ENCODE results near the gene ZMYND15. TPM values are rescaled to one million over a fixed set of nuclear protein-coding genes. Genes with fewer than 3 reads are reported as not detected.

The ZMYND15 gene
- polyA plus RNA-seq, 1 donor from 2014 or later, result not detected

DNA sequence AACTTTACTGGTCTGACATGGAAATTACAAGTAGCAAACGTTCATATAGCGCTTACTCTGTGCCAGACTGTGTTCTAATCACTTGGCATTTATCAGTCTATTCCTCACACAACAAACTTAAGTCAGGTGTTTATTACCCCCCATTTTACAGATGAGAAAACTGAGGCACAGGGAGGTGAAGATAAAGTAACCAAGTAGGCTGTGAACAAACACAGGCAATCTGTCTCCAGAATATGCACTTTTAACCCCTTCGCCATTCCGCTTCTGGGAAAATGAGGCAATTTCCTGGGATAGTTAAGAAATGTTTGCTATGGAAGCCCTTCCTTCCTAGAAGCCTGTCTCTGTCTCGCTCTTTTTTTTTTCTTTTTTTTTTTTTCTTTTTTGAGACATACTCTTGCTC, 12.3 kb downstream of the ZMYND15 start:
- Histone ChIP-seq H3F3A (ENCODE audit: insufficient read depth, low read length, poor library complexity, severe bottlenecking) (no peaks in the 10 kb centered on the region), H3K36me3 (ENCODE audit: insufficient read depth, low read length) (no peaks in the 10 kb centered on the region), H3K4me2 (ENCODE audit: low read length) (no peak overlapping the region), H3K9me2 (ENCODE audit: insufficient read depth, low read length) (no peaks in the 10 kb centered on the region), H3K9me3 (ENCODE audit: low read length) (no peaks in the 10 kb centered on the region), H3K79me2 (replicated peaks; ENCODE audit: insufficient read depth, low read length) (no peaks in the 10 kb centered on the region), H3K4me3 (ENCODE audit: low read length) (no peak overlapping the region), H4K20me1 (ENCODE audit: insufficient read depth) (no peaks in the 10 kb centered on the region), H3K27me3 (ENCODE audit: insufficient read depth, low read depth, low read length) (no peaks in the 10 kb centered on the region), H3K9ac (ENCODE audit: low read length) (no peak overlapping the region), H3K27ac (ENCODE audit: low read length) (no peak overlapping the region), H2AFZ (ENCODE audit: low read depth, low read length) (no peak overlapping the region)
- TF ChIP-seq RAD21 (conservative IDR thresholded peaks at IDR 0.05) (no peak), MXI1 (conservative IDR thresholded peaks at IDR 0.05; ENCODE audit: poor library complexity, severe bottlenecking) (no peak), EZH2 (IDR thresholded peaks at IDR 0.05; ENCODE audit: borderline replicate concordance, insufficient read depth, low read length, poor library complexity, severe bottlenecking) (no peak), SMC3 (conservative IDR thresholded peaks at IDR 0.05; ENCODE audit: poor library complexity) (no peak), POLR2AphosphoS5 (IDR thresholded peaks at IDR 0.05) (no peak), EP300 (conservative IDR thresholded peaks at IDR 0.05; ENCODE audit: poor library complexity, severe bottlenecking) (no peak), TAF1 (IDR thresholded peaks at IDR 0.05; ENCODE audit: low read depth) (no peak)
- TF ChIP-seq, protein P1, sequence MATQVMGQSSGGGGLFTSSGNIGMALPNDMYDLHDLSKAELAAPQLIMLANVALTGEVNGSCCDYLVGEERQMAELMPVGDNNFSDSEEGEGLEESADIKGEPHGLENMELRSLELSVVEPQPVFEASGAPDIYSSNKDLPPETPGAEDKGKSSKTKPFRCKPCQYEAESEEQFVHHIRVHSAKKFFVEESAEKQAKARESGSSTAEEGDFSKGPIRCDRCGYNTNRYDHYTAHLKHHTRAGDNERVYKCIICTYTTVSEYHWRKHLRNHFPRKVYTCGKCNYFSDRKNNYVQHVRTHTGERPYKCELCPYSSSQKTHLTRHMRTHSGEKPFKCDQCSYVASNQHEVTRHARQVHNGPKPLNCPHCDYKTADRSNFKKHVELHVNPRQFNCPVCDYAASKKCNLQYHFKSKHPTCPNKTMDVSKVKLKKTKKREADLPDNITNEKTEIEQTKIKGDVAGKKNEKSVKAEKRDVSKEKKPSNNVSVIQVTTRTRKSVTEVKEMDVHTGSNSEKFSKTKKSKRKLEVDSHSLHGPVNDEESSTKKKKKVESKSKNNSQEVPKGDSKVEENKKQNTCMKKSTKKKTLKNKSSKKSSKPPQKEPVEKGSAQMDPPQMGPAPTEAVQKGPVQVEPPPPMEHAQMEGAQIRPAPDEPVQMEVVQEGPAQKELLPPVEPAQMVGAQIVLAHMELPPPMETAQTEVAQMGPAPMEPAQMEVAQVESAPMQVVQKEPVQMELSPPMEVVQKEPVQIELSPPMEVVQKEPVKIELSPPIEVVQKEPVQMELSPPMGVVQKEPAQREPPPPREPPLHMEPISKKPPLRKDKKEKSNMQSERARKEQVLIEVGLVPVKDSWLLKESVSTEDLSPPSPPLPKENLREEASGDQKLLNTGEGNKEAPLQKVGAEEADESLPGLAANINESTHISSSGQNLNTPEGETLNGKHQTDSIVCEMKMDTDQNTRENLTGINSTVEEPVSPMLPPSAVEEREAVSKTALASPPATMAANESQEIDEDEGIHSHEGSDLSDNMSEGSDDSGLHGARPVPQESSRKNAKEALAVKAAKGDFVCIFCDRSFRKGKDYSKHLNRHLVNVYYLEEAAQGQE (IDR thresholded peaks at IDR 0.05; ENCODE audit: borderline replicate concordance), result no peak
- TF ChIP-seq, protein P2, sequence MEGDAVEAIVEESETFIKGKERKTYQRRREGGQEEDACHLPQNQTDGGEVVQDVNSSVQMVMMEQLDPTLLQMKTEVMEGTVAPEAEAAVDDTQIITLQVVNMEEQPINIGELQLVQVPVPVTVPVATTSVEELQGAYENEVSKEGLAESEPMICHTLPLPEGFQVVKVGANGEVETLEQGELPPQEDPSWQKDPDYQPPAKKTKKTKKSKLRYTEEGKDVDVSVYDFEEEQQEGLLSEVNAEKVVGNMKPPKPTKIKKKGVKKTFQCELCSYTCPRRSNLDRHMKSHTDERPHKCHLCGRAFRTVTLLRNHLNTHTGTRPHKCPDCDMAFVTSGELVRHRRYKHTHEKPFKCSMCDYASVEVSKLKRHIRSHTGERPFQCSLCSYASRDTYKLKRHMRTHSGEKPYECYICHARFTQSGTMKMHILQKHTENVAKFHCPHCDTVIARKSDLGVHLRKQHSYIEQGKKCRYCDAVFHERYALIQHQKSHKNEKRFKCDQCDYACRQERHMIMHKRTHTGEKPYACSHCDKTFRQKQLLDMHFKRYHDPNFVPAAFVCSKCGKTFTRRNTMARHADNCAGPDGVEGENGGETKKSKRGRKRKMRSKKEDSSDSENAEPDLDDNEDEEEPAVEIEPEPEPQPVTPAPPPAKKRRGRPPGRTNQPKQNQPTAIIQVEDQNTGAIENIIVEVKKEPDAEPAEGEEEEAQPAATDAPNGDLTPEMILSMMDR (IDR thresholded peaks at IDR 0.05; ENCODE audit: poor library complexity, severe bottlenecking), result no peak

DNA sequence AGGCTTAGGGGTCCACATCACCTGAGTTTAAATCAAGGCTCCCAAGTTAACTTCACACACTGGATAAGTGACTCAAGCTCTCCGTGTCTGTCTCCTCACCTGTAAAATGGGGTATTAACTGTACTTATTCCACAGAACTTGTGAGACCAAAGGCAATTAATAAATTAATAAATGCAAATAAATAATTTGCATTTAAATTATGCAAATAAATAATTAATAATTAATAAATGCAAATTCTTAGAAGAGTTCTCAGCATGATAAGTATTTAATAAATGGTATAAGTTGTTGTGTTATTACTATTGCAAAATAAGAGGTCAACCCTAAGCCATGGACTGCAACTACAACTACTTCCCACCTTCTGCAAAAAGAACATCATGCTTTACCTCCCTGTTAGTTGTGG, 13.8 kb downstream of the ZMYND15 start:
- H3F3A ChIP-seq (ENCODE audit: insufficient read depth, low read length, poor library complexity, severe bottlenecking), result no peaks in the 10 kb centered on the region
- no peaks in the 10 kb centered on the region for H3K9me2 ChIP-seq (ENCODE audit: insufficient read depth, low read length)
- H3K27ac ChIP-seq (ENCODE audit: low read length), result no peak overlapping the region
- TF ChIP-seq, protein P1 (IDR thresholded peaks at IDR 0.05; ENCODE audit: borderline replicate concordance), result no peak
- TF ChIP-seq RAD21 (conservative IDR thresholded peaks at IDR 0.05), result no peak
- TF ChIP-seq EP300 (conservative IDR thresholded peaks at IDR 0.05; ENCODE audit: poor library complexity, severe bottlenecking), result no peak
- TF ChIP-seq MXI1 (conservative IDR thresholded peaks at IDR 0.05; ENCODE audit: poor library complexity, severe bottlenecking), result no peak
- TF ChIP-seq, protein P2 (IDR thresholded peaks at IDR 0.05; ENCODE audit: poor library complexity, severe bottlenecking), result no peak
- no peak for TF ChIP-seq SMC3 (conservative IDR thresholded peaks at IDR 0.05; ENCODE audit: poor library complexity)
- no peak for TF ChIP-seq TAF1 (IDR thresholded peaks at IDR 0.05; ENCODE audit: low read depth)
- no peak for TF ChIP-seq EZH2 (IDR thresholded peaks at IDR 0.05; ENCODE audit: borderline replicate concordance, insufficient read depth, low read length, poor library complexity, severe bottlenecking)
- no peak for TF ChIP-seq POLR2AphosphoS5 (IDR thresholded peaks at IDR 0.05)
- no peak overlapping the region for H3K4me3 ChIP-seq (ENCODE audit: low read length)
- no peaks in the 10 kb centered on the region for H3K79me2 ChIP-seq (replicated peaks; ENCODE audit: insufficient read depth, low read length)
- H2AFZ ChIP-seq (ENCODE audit: low read depth, low read length), result no peak overlapping the region
- H4K20me1 ChIP-seq (ENCODE audit: insufficient read depth), result no peaks in the 10 kb centered on the region
- H3K27me3 ChIP-seq (ENCODE audit: insufficient read depth, low read depth, low read length), result no peaks in the 10 kb centered on the region
- no peak overlapping the region for H3K4me2 ChIP-seq (ENCODE audit: low read length)
- no peak overlapping the region for H3K9ac ChIP-seq (ENCODE audit: low read length)
- no peaks in the 10 kb centered on the region for H3K36me3 ChIP-seq (ENCODE audit: insufficient read depth, low read length)
- H3K9me3 ChIP-seq (ENCODE audit: low read length), result no peaks in the 10 kb centered on the region
